ENCODE measurements around the gene CCDC8.

- TF ChIP-seq CTCF (IDR thresholded peaks at IDR 0.05) (no peak), ZFX (IDR thresholded peaks at IDR 0.05; ENCODE audit: borderline replicate concordance) (no peak)
These were observed 6.7 kb upstream of the CCDC8 start for GRCh38 chr19:46420056-46420455.
